GM21381 (cell line): ENCODE results near the gene LSM14B.

ENCODE experiments used
- ATAC-seq: cut with Tn5 transposase; IDR thresholded peaks from one replicate; pipeline ENCODE4 v1.9.1; 2021; ENCODE audit warnings: mild to moderate bottlenecking, moderate library complexity; ENCODE audit not compliant: unreplicated experiment

Gene LSM14B

DNA sequence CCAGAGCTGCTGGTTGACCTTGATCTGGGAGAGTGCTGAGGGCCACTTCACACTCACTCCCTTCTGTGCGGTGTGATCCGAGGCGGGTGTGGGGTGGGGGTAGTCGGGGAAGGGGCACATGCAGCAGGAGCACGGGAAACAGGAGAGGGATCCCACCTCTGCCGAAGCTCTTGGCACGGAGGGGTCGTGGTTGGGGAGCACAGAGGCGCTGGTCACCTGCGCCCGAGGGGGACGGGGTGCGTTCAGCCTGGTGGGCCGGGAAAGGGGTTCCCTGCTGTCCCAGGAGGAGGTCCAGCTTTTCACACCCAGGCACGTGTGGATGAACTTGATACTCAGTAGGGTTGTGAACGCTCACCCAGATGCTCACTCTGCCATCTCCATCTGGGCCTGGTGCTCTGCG is 38.6 kb downstream of the LSM14B start:
- ATAC-seq: no peak

- ATAC-seq: no peak
Measured at GRCh38 chr20:62161347-62161746, 39.1 kb downstream of the LSM14B start.

DNA sequence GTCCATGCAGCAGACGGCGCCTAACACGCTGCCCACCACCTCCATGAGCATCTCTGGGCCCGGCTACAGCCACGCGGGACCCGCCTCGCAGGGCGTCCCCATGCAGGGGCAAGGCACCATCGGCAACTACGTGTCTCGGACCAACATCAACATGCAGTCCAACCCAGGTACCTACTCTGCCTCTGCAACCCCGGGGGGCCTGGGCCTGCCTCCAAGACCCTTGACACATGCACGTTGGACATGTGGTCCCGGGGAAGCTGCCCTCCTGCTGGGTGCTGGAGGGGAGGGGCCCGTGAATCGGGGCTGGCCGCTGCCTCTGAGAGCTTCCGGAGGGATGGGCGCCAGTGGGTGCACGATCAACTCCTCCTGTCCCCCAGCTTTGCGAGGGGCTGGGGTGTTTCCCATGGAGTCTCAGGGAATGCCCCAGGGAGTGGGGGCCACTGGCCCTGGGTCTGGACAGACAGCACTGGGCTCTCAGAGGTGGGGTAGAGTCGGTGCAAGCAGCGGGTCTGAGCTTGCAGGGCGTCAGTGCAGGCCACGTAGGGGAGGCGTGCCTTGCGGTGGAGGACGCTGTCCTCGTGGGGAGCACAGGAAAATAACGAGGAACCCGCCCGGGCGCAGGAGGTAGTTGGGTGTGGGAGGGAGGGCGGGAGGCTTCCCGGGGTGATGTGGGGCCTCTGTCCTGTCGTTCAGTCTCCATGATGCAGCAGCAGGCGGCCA is 40.6 kb downstream of the LSM14B start:
- no peak for ATAC-seq

DNA sequence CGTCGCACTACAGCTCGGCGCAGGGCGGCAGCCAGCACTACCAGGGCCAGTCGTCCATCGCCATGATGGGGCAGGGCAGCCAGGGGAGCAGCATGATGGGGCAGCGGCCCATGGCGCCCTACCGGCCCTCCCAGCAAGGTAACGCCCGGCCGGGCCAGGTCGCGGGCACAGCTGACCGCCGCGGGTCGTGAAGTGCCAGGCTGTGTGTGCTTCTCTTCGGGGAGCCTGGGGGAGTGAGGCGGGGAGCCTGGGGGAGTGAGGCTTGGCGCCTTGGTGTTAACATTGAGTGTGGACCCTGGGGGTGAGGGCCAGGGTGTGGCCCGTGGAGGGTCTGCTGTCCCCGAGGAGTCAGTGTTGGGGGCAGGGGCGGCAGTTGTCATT is 41.2 kb downstream of the LSM14B start:
- no peak for ATAC-seq

DNA sequence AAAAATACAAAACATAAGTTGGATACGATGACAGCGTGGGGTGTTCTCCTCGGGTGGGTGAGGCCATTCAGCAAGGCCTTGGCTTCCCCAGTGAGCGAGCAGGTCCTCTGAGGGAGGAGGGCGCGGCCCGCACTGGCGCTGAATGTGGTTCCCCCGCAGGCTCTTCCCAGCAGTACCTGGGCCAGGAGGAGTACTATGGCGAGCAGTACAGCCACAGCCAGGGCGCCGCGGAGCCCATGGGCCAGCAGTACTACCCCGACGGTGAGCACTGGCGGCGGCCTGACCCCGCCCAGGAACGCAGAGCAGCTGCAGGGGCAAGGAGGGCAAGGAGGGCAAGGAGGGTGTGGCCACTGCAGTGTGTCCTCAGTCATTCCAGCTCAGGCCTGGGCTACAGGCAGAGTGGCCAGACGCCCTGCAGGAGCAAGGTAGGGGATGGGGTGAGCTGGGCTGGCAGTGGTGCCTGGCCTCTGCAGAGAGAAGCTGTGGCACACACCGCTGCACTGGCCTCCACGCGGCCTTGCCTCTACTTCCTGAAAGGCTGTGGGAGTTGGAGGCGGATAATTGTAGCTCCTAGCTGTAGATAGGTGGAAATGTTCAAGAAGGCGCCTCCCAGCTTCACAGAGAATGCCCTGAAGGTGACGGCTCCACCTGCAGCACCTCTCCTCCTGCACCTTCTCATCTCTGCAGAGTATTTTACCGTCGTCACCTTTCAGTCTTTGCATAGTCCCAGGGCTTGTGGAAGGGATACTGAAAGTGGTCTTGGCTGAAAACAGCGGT is 41.9 kb downstream of the LSM14B start:
- ATAC-seq: no peak

DNA sequence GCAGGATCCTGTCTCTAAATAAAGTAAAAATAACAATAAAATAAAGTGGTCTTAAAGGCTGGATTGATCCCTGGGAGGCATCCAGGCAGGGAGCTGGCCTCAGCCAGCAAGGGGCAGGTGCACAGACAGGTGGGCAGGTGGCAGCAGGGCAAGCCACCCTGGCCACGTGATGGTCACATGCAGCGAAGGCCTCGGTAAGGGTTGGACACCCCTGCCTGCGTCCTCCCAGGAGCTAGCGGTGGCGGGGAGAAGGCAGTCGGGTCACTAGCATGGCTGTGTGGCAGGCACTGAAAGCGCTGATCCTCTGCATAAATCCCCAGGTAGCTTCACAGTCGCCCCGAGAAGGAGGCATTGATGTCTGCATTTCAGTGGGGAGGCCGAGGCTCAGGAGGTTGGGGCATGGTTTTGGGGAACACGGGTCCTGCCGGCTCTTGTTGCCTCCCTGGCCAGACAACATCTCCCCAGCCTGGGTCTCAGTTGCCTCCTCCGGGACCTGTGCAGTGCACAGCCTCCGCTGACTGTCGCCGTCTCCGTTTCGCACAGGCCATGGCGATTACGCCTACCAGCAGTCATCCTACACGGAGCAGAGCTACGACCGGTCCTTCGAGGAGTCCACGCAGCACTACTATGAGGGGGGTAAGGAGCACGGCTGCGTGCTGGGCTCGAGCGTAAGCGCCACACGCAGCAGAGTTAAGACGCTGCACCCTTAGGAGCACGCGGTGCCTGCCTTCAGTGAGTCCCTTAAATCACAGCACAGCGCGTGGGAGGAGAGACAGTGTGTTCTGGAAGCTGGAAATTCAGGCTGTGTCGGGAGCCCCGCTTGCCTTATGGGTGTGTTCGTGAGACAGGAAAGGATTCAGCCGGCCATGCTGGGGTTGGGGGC is 42.8 kb downstream of the LSM14B start:
- no peak for ATAC-seq

DNA sequence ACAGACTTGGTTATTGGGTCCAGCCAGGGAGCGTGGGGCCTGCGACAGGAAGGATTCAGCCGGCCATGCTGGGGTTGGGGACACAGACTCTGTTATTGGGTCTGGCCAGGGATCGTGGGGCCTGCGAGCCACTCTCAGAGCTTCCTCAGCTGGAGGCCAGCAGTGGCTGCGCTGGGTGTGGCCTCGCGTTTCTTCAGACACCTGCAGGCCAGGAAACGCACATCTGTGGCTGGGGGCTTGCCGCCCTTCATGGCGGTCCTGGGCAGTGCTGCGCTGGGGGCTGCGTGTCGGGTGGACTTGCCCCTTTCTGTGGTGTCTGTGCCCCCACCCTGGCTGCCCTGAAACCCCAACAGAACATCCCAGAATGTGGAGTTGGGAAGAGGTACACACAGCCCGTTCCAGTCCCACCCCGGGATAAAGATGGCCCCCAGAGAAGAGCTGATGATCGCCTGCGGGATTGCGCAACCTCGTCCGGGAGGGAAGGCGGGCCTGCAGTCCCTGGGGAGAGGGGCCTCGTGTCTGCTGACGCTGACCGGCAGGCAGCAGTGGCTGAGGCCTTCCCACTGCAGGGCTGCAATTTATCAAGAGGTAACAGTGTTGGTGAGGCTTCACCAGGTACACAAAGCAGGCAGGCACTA is 43.6 kb downstream of the LSM14B start:
- ATAC-seq: no peak

- ATAC-seq: no peak
Measured at GRCh38 chr20:62167474-62167873, 45.2 kb downstream of the LSM14B start.

- no peak for ATAC-seq
Measured at GRCh38 chr20:62168061-62168460, 45.8 kb downstream of the LSM14B start.

DNA sequence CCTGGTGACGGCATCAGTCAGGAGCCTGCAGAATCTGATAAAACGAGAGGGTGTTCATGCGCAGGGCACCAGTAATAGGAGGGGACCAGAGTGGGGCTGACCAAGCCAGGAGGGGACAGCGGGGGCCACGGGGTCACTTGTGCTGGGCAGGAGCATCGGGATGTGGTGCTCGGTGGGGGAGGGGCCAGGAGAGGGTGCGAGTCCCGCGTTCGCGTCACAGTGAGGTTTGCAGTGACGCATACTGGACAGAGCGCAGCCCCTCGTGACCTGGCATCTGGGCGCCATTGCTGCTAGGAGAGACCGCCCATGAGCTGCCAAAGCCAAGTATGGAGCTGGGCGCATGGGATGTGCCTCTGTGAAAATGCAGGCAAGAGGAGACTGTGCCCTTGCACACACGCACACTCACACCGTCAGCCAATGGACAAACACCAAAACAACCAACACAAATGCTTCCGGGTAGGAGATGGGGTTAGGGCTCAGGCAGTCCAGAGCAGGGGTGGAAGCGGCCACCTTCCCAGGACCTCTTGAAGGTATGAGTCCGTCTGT is 46.7 kb downstream of the LSM14B start:
- no peak for ATAC-seq

DNA sequence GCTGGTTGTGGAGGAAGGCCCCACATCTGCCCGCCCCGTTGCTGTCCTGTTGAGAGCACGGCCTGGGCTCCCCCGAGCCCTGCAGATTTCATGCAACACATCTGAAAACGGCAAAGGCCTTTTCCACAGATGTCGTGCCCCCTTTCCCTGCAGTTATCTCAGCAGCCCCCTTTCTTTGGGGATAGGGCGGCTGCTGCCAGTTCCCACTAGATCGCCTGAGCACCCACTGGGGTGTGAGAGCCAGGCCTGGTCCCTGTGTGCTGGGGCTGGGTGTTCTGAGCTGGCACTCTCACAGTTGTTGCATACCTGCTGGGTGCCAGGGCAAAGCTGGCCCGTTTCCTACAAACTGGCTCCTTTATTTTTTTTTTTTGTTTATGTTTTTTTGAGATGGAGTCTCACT is 48.3 kb downstream of the LSM14B start:
- ATAC-seq: no peak

GRCh38 chr20:62171245-62171644 is 49.0 kb downstream of the LSM14B start:
- ATAC-seq: no peak

DNA sequence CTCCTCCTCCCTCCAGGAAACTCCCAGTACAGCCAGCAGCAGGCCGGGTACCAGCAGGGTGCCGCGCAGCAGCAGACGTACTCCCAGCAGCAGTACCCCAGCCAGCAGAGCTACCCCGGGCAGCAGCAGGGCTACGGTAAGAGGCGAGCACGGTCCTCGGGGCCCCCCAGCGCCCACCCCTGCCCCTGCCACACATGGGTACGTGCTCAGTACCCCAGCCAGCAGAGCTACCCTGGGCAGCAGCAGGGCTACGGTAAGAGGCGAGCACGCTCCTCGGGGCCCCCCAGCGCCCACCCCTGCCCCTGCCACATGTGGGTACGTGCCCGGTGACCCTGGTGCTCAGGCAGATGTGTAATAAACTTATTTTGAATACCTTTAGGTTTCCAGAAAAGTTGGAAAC is 50.4 kb downstream of the LSM14B start:
- no peak for ATAC-seq

GRCh38 chr20:62174021-62174804 is 51.9 kb downstream of the LSM14B start:
- ATAC-seq: no peak

DNA sequence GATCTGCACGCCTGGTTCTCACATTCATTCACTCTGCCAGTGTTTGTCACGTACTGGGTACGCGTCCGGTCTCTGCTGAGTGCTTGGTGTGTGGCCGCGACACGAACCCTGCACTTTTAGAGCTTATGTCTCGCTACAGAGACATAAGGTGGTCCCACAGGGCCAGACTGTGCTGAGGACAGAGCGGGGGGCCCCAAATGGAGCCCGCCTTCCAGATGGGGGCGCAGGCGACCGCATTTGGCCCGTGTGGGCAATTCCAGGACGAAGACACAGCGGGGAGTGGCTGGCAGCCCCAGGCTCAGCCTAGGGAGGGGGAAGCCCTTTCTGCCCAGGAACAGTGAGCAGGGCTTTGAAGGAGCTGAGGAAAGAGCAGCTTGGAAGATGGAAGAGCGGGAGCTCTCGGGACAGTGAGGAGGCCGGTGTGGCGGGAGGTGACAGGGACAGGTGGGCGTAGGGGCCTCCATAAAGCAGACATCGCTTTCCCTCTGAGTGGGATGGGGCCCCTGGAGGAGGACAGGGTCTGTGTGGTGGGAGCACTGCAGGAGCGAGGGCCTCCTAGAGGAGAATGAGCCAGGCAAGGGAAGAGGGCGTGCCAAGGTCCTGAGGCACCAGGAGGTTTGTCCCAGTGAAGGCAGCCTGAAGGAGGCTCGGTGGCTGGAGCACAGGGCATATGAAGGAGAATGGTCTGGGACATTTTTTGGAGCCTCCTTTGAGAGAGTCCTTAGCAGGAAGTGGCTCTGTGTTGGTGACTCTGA is 52.8 kb downstream of the LSM14B start:
- ATAC-seq: no peak

DNA sequence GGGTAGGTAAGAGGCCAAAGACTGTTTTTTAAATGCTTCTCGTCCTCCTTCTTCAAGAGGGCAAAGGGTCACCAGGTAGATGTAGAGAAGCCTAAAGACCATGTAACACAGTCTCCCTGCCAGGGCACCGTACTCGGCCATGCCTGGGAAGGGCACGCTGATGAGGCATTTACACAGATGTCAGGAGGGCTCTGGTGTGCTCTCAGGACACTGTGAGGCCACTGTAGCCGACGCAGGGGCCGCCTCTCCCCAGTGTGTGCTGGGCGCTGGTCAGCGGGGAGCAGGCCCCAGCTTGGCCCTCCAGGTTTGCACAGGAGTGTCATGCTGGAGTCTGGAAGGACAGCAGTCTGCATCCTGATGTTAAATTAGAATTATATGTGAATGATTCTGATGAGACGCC is 53.4 kb downstream of the LSM14B start:
- ATAC-seq: no peak

DNA sequence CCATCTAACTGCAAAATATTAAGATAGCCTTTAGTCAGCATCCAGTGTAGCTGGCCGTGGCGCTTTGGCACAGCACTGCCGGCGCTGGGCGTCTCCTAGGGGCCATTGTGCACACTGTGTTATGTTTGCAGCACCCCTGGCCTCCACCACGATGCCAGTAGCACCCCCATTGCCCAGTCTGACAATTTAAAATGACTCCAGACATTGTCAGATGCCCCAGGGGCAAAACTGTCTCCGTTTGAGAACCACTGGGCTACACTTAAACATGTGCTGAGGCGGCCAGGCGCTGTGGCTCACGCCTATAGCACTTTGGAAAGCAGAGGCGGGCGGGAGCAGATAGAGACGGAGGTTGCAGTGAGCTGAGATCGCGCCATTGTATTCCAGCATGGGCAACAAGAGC is 54.6 kb downstream of the LSM14B start:
- ATAC-seq: no peak

- no peak for ATAC-seq
Measured at GRCh38 chr20:62177307-62177706, 55.0 kb downstream of the LSM14B start.
